Measurements from ENCODE around the gene TTC28.
"Not testable (repeated sequence)": the region's sequence is repeated elsewhere in the genome, so short reads cannot be mapped to it uniquely, and the experiment has no call there.

The TTC28 gene

GRCh38 chr22:28172892-28173670, 506.6 kb downstream of the TTC28 start:
- DNase-seq: peak; percentile 18

DNA sequence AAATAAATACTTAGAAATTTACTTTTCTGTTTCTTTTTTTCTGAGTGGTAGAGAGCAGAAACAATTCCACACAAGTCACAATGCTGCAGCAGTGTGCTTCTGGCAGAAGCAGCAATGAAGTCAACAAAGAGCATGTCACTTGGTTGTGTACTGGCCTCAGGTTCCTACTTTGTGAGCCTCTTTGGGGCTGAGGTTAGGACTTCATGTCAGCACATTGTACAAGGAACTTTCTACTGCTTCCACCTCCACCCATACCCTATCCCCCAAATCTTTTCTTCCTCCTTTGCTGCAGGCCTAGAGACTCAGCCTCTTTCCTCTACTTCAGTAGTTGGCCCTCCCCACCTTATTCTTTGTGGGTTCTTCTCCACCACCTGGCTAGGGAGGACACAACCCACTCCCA, 507.9 kb downstream of the TTC28 start:
- DNase-seq: no peak

DNA sequence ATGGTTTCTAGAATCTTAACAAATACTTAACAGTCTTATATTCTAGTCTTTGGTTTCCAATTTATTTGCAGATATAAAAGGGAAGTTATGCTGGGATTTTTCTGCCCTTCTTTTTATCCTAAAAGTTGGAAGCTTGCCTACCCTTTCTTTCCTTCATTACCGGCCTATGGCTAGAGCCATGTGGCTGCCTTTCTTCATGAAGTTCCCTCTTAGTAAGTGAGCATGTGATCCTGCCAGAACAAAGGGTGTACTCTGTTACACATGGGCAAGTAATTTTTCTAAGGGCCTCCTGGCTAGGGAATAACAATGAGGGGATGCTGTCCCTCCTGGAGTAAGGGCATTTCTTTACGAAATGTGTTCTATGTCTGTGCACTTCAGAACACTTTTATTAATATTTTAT, 508.5 kb downstream of the TTC28 start:
- no peak for DNase-seq

GRCh38 chr22:28169314-28169713, 510.3 kb downstream of the TTC28 start:
- DNase-seq: not testable (repeated sequence)

GRCh38 chr22:28155808-28156207, 523.8 kb downstream of the TTC28 start:
- DNase-seq: no peak

DNA sequence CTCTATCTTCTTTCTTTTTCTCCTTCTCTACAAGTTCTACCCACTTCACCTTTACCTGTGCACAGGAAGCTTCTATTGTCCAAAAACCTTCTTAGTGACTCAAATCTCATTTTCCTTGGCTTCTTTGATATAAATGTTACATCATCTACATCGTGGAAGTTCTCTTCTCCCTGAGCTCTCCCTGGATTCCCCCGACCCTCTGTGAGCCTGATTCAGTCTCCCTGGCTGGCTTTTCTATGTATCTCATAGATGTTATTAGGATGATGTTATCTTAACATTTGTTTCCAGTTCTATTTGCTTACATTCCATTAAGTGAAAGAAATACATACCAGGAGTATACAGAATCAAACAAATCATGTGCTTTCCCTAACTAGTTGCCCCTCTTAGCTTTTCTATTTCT, 524.8 kb downstream of the TTC28 start:
- DNase-seq: no peak

DNA sequence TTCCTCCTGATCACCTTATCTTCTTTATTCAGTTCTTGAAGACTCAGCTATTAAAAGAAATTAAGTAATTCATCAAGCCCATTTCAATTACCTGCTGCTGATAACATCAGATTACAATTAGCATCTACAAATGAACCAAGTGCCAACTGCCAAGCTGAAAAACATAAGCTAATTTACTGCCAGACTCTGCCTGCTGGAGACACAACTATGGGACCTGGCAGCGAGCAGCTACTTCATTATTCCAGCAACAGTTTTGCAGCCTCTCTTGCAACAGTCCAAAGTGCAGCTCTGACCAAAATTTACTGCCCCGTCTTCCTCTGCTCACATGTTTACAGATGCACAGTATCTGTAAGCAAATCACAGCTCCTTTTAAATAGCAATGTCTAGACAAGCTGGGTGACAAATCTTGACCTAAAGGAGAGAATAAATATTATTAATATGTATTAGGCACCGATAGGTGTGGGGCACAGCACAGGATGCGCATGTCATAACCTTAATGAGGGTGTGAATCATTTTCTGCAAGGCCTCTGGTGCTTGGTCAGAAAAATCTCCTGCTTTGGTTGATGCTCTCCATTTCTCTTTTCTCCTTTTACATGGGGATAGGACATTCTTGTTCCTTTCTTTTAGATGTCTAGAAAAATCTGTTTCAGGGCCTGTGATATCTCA, 528.4 kb downstream of the TTC28 start:
- DNase-seq: peak; percentile 25

DNA sequence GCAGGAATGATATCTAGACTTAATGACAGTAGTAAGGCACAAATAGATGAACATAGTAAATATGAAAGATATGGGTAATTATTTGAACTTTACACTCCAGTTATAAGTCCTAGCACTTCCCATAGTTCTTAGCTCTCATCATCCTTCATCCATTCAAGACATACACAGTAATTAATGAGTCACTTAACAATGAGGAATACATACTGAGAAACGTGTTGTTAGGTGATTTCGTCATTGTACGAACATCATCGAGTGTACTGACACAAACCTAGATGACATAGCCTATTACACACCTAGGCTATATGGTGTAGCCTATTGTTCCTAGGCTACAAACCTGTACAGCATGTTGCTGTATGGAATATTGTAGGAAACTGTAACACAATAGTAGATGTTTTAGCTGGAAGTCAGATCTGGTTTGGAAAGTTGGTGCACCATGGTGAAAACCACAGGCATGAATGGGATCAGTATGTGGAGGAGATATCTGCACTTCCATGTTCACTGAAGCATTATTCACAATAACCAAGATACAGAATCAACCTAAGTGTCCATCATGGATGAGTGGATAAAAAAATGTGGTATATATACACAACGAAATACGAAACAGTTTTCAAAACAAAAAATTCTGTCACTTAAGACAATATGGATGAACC, 530.7 kb downstream of the TTC28 start:
- no peak for DNase-seq

GRCh38 chr22:28147401-28147800, 532.2 kb downstream of the TTC28 start:
- DNase-seq: no peak

DNA sequence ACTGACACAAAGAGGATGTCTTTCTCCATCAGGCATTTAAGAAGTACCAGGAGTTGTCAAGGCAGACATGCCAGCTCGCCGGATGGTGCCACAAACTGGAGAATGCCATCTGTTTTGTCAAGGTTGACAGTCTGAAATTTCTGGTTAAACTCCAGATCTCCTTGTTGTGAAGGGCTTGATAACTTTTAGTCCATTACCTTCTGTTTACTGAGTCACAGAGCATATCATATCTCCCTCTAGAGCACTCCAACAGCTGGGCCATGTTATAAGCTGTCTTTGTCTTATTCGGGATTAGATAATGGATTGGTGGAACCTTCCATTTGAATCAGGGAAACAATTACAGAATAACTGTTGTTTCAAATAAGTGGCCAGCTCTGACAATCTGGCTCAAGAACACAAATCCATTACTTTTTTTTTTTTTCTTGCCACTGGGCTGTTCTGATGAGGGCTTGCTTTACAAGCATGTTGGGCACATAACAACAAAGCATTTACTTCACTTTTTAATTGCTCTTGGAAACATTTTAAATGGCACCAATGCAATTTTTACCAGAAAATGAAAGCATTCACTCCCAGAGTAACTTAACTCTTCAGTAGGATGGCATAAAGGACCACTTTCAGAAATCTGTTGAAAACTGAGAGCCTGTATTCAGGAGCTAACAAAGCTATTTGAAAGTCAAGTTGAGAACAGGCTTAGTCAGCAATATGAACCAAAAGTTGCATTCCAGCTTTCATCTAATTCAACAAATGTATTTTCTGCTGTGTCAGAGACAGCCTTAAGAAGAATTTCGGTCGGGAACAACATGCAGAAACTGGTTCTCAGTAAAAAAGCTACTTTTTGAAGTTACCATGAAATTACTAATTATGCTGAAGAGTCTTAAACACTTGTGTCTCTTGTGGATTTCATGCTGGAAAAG, 533.0 kb downstream of the TTC28 start:
- DNase-seq: no peak

DNA sequence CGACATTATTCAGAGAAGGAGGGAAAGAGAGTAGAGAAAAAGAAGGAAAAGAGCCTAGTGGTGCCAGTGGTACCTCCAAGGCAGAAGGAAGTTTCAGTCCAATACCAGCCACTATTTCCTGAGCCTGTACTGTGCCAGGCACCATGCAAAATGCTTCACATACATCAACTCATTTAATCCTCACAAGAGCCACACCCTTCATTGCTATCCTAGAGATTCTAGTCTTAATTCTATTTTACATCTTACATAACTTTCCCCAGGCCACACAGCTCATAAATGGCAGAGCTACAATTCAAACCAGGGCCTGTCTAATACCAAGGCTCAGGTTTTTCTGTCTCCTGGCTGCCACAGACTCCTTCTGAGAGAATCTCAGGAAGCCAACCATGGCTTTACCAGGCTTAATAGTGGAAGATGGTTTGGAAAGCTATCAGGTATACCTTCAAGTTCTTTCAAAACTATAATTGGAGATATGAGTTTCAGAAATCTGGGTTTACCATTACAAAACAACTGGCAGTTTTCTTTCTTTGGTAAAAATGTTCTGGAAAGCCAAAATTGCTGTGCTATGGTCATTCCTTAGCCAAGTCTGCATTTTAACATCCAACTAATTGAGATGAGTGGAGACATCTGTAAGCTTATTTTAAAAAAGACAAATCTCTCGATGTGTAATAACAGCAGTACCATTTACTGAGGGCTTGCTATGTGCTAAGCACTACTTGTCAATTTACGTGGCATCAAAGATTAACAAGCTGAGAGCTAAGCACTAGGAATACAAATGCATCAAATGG, 535.5 kb downstream of the TTC28 start:
- no peak for DNase-seq

DNA sequence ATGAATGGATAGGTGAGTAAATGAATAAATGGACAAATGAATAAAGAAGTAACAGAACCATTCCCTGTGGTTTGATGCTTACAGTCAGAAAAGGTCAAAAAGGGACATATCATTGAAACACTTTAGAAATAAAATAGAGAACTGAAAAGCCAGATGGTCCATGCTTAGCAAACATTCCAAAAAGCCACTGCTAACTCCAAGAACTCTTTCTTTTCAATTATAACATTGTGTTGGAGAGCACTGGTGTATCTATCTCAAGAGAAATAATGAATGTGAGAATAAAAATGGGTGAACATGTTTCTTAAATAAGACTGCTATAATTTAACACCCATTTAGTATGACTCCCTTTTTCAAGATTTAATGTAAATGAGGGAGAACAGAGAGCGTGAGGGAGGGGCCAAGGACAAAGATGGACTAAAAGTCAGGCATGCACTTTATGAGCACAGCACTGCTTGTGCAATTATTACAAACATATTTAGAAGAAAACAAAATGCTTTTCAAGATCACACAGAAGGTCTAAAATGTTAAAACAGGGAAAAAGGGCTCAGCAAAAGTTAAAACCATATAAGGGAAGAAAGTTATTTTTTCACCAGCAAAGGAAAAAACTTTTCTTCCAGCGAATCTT, 536.3 kb downstream of the TTC28 start:
- no peak for DNase-seq

DNA sequence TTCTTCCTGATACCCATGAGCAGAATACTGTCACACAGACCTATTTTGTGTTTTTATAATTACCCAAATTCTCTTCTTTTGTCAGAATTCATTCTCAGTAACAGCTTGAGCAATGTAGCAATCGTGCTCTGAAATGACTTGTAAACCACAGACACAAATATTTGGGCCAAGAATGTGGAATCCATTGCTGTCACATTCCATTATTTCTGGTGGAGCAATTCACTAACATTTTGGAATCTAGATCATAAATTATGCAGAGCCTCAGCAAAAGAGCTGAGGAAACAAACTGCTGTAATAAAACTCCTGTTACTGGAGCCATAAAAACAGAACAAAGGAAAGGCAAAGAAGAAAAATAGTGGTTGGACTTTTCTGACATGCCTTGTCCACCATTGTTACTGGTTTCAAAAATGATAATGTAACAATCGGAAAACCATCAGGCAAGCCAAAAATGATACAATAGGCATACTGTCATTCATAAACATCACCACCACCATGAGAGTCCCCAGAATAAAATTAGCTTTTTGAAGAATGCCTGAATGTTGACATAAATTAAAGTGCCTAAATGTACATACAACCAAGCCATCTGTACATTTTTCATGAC, 537.2 kb downstream of the TTC28 start:
- DNase-seq: no peak

DNA sequence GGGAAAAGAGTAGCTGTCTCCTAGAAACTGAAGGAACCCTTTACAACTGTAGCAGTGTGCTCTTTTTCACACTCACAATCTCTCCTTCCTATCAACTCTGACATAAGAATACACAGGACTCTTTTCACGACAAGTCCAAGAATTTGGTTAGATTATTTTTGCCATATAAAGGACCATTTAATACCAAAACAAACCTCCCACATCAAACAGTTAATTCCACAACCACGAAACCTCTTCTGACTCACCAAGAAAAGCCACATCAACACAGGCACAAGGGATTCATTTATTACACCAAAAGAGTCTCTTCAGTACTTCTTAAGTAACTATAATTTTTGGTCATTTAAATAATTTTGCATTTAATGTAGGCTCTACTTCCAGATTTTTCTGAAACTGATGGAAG, 538.0 kb downstream of the TTC28 start:
- DNase-seq: no peak

DNA sequence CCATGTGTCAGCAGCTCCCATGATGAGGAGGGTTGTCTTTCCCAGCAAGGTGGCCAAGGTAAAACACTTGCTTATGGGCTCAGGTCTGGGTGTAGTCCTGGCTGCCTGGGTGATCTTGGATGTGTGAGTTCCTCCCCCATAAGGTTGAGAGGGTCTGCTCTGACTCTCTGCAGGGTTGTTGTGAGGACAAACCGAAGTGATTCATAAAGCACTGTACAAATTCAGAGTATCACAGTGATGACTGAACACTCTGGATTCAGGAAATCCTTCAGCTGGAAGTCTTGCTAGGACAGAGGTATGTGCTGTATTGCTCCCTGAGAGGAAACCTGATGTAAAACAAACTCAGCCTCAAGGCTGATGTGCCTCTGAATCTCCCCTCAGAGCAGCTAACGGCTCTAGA, 539.7 kb downstream of the TTC28 start:
- no peak for DNase-seq

DNA sequence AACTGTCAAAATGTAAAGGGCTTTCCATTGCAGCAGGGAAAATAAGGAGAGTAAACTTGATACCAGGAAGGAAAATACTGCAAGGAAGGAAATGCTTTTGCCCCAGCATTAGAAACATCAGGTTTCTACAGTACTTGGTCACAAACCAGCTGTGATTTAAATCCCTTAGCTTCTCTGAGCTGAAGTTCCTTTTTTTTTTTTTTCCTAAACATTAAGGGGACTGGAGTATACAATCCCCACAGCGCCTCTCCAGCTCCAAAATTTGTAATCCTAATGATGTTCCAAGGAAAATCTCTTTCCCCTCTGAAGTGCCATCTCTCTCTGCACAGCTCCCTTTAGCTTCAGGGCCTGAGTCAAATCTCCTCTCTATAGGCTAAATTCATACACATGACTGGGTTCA, 540.1 kb downstream of the TTC28 start:
- no peak for DNase-seq

GRCh38 chr22:28137036-28137435, 542.6 kb downstream of the TTC28 start:
- no peak for DNase-seq

GRCh38 chr22:28132466-28132865, 547.2 kb downstream of the TTC28 start:
- DNase-seq: no peak

GRCh38 chr22:28129319-28129962, 550.2 kb downstream of the TTC28 start:
- no peak for DNase-seq

DNA sequence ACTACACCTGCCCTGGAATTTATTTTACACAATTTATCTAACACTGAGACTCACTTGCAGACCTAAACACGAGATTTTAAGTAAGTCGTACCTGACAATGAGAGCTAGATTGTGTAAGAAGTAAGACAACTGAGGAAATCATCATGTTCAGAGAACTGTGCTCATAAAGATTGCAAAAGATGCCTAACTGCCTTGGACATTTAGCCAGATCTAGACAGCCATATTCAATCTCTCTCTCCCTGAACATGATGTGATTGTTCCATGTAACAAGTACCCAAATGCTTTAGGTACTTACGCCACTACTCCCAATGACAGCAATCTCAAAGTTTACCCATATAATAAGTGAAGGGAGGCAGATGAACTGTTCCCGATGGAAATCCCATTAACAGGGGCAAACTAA, 550.8 kb downstream of the TTC28 start:
- DNase-seq: no peak

DNA sequence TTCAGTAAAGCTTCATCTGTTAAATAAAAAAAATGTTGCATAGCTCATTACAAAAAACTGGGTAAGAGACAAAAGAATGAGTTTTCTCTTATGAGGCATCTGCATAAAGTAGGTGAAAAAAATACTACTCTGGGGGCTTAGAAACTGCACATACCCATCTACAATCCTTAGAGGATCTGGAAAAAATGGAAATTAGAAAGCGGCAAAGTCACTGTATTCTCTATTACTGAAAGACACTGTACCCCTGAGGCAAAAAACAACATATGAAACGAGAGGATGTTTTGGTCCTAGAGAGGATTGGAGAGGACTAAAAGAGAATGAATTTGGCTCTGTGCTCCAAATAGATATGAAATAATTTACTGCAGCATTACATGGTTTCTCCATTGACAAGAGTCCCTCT, 553.8 kb downstream of the TTC28 start:
- DNase-seq: no peak
